Ovary (tissue), 9 donors: ENCODE results near the gene CCBE1. TPM values are rescaled to one million over a fixed set of nuclear protein-coding genes. Genes with fewer than 3 reads are reported as not detected.
"Not testable (repeated sequence)": the region's sequence is repeated elsewhere in the genome, so short reads cannot be mapped to it uniquely, and the experiment has no call there.

Experiments used
- DNase-seq, 5 donors: peaks; one replicate each; pipeline ENCODE4 v3.0.0-alpha.2; 2019 to 2020
- H3K27ac ChIP-seq, 2 donors: fragments of 200-600 bp; one replicate each; pipeline versions ENCODE4 v1.5.1 to v1.8.0; 2019 to 2022
- H3K27me3 ChIP-seq: fragments of 200-600 bp; one replicate; pipeline ENCODE4 v1.8.0; 2022
- H3K36me3 ChIP-seq: fragments of 200-600 bp; sonication (generic); one replicate; pipeline ENCODE4 v1.5.1; 2019
- H3K4me1 ChIP-seq: one replicate; pipeline ENCODE4 v1.8.1; 2013; ENCODE audit warnings: mild to moderate bottlenecking, moderate library complexity; ENCODE audit not compliant: insufficient read depth
- H3K4me3 ChIP-seq: fragments of 200-600 bp; sonication (generic); one replicate; pipeline ENCODE4 v1.5.1; 2017
- H3K9me3 ChIP-seq, 2 donors: fragments of 200-600 bp in 1 of 2; sonication (generic) in 1 of 2; one replicate each; pipeline versions ENCODE4 v1.5.1 to v1.8.1; 2013 to 2019; ENCODE audit warnings: mild to moderate bottlenecking in 1 of 2, moderate library complexity in 1 of 2
- CTCF ChIP-seq, 3 donors: fragments of 450-650 bp in 2 of 3; fragments of 200-600 bp in 1 of 3; IDR thresholded peaks; one replicate each; pipeline versions ENCODE4 v1.5.1 to v1.8.0; 2016 to 2022; ENCODE audit warnings: antibody characterized with exemption in 3 of 3, mild to moderate bottlenecking in 1 of 3
- EP300 ChIP-seq: sonication (generic); formaldehyde crosslinking; IDR thresholded peaks from one replicate; pipeline ENCODE4 v1.6.1; 2017; ENCODE audit warnings: antibody characterized with exemption
- POLR2A ChIP-seq: fragments of 450-650 bp; IDR thresholded peaks from one replicate; pipeline ENCODE4 v1.6.1; 2017; ENCODE audit warnings: antibody characterized with exemption, mild to moderate bottlenecking, moderate library complexity
- WGBS, 3 donors: extraction: QIAGEN DNeasy Blood & Tissue Kit in 1 of 3; methylation state at CpG; one replicate each; pipeline versions ENCODE4 v1.1.5 to v1.1.7; 2013 to 2017; 5-methylcytosine and 5-hydroxymethylcytosine counted together
- intact Hi-C, 4 donors: fragments of 100-400 bp; cut with DNase I; formaldehyde crosslinking; loops; one replicate each; pipeline versions ENCODE4 v1.11.0 to v1.15.1; 2022 to 2023
- polyA plus RNA-seq, 2 donors: library from polyadenylated mRNA; stranded (reverse); fragments of 200-250 nt in 1 of 2; fragments of 350-450 nt in 1 of 2; fragmentation: Illumina TruSeq in 1 of 2; extraction: RNeasy Lipid Tissue Mini Kit (QIAGEN cat#74804) in 1 of 2; gene quantifications; one replicate each; pipeline ENCODE4 v1.2.3, GENCODE V29; 2013 to 2014
- total RNA-seq, 7 donors: library from RNA; depleted of rRNA in 2 of 7; stranded (reverse); fragments of >200 nt in 2 of 7; fragmentation: NEBNext Ultra II Directional in 3 of 7; extraction: Animal tissue kit (Norgen Biotek cat#: 25700) in 3 of 7; gene quantifications; one replicate each; pipeline versions ENCODE4 v1.1.0 to v1.2.4, GENCODE V29; 2016 to 2023
- donor health status: DM: no; HTN: no; CAD: no; lungs with moderate emphysema.
- donor health status: DM: no; HTN: no; CAD: no.
- donor health status: Bipolar disorder and iron deficiency.
- donor health status: DM: yes; HTN: yes; CAD: no.
- donor health status: DM: no; HTN: no; CAD: no.
- donor health status: DM: yes; HTN: yes; CAD: no.

CCBE1 gene
- total and polyA plus RNA-seq, 9 donors, result 15.9 to 109 (median 43.9) TPM

GRCh38 chr18:59740141-59740540 is 42.9 kb upstream of the CCBE1 start:
- H3K27me3 ChIP-seq, result no peaks in the 10 kb centered on the region
- H3K36me3 ChIP-seq, result no peaks in the 10 kb centered on the region
- no peak overlapping the region for H3K4me3 ChIP-seq
- H3K27ac ChIP-seq, result no peak overlapping the region
- no peaks in the 10 kb centered on the region for H3K4me1 ChIP-seq
- no peak for TF ChIP-seq CTCF (IDR thresholded peaks at IDR 0.05)
- no peak for TF ChIP-seq POLR2A
- no peak for TF ChIP-seq EP300
- intact Hi-C loops, result no loop called here
- H3K9me3 ChIP-seq, result no peaks in the 10 kb centered on the region
- no peak for DNase-seq

GRCh38 chr18:59737776-59738300 is 40.6 kb upstream of the CCBE1 start:
- H3K9me3 ChIP-seq, result no peaks in the 10 kb centered on the region
- intact Hi-C loops, result no loop called here

GRCh38 chr18:59737335-59737734 is 40.1 kb upstream of the CCBE1 start:
- intact Hi-C loops, H3K27me3 ChIP-seq, DNase-seq, H3K36me3 ChIP-seq, H3K27ac ChIP-seq, H3K4me1 ChIP-seq, H3K9me3 ChIP-seq, H3K4me3 ChIP-seq: not testable (repeated sequence)
- WGBS, 3 donors, result 91 to 97% (median 96%) methylated on average over 7 of the region's 7 CpGs

More at GRCh38 chr18:59737776-59738300, 40.6 kb upstream of the CCBE1 start:
- H3K4me3 ChIP-seq, result no peak overlapping the region
- TF ChIP-seq EP300, result no peak
- WGBS, 3 donors, result 89 to 92% (median 90%) methylated on average over 3 of the region's 3 CpGs
- H3K27ac ChIP-seq, result no peak overlapping the region
- H3K4me1 ChIP-seq, result no peaks in the 10 kb centered on the region
- DNase-seq, result no peak
- H3K36me3 ChIP-seq, result no peaks in the 10 kb centered on the region
- no peaks in the 10 kb centered on the region for H3K27me3 ChIP-seq

GRCh38 chr18:59736061-59736460 is 38.8 kb upstream of the CCBE1 start:
- WGBS, 3 donors, result 62 to 79% (median 69%) methylated on average over 2 of the region's 2 CpGs
- intact Hi-C loops, result no loop called here
- H3K27ac ChIP-seq, result no peak overlapping the region
- H3K4me3 ChIP-seq, result no peak overlapping the region
- TF ChIP-seq POLR2A (no peak), CTCF (IDR thresholded peaks at IDR 0.05) (no peak), EP300 (no peak)
- H3K27me3 ChIP-seq, result no peaks in the 10 kb centered on the region
- H3K4me1 ChIP-seq, result no peaks in the 10 kb centered on the region
- H3K36me3 ChIP-seq, result no peaks in the 10 kb centered on the region
- no peak for DNase-seq
- no peaks in the 10 kb centered on the region for H3K9me3 ChIP-seq

GRCh38 chr18:59735269-59735860 is 38.1 kb upstream of the CCBE1 start:
- no peaks in the 10 kb centered on the region for H3K36me3 ChIP-seq
- intact Hi-C loops, result no loop called here
- no peaks in the 10 kb centered on the region for H3K4me1 ChIP-seq
- no peak overlapping the region for H3K4me3 ChIP-seq
- H3K27me3 ChIP-seq, result no peaks in the 10 kb centered on the region
- H3K9me3 ChIP-seq, result no peaks in the 10 kb centered on the region
- no peak overlapping the region for H3K27ac ChIP-seq
- TF ChIP-seq CTCF (IDR thresholded peaks at IDR 0.05) (no peak), POLR2A (no peak), EP300 (no peak)
- DNase-seq, result no peak
- 91 to 96% (median 91%) methylated on average over 2 of the region's 2 CpGs for WGBS, 3 donors
